GM19099 (cell line): ENCODE data around the gene PDLIM3.

Experiments used
- POLR2A ChIP-seq: IDR thresholded peaks from 3 replicates; pipeline ENCODE4 v1.6.1; 2011; ENCODE audit warnings: low read depth; ENCODE audit not compliant: insufficient read length; ENCODE audit errors: extremely low read depth

Gene PDLIM3

DNA sequence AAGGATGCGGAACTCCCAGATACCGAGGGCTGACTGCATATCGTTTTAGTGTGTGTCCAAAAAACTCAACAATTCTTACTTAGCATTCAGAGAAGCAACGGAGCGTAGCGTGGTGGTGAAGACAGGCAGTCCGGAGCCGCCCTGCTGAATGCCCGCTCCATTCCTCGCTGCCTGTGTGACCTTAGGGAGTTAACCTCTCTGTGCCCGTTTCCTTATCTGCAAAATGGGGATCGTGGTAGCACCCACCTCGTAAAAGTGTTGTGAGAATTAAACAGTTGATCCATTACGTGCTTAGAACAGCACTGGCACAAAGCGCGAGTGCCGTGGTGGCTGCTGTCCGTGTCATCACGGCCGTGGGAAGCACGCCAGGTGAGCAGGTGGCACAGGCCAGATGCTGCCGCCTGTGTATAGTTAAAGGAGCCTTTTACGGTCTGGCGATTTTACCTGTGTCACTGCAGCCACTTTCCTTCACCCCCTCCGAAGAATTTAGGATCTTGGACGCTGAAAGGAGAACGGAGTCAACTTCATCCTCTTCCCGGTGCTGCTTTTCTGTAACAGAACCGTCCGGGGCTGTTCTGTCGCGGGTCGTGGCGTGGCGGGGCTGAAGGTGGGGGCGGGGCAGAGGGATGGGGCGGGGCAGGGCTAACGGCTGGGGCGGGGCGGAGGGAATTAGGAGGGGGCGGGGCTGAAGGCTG lies 64.7 kb downstream of the PDLIM3 start:
- TF ChIP-seq POLR2A: no peak

DNA sequence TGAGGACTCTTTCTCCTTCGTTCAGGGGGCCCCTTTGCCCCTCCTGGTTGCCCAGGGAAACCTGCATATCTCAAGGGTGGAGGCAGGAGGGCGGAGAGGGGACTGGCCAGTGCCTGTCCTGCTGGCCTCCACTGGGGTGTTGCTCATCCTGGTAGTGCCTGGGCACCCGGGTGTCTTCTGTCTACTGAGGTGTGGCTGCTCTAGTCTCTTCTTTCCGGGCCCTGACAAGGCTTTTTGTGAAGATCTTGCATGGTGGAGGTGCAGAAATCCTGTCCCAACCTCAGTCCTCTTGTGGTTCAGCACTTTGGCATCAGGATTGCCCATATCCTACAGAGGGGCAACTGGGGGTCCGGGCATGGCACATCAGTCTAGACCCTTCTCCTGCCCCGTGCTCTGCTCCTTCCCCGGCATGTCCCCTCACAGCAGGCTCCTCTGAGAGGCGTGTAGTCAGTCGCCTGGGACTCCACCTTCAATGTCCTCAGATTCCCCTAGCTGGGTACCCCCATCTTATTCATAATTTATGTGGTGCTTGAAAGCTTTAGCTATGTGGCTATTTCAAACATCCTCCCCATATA lies 65.6 kb downstream of the PDLIM3 start:
- TF ChIP-seq POLR2A: no peak

DNA sequence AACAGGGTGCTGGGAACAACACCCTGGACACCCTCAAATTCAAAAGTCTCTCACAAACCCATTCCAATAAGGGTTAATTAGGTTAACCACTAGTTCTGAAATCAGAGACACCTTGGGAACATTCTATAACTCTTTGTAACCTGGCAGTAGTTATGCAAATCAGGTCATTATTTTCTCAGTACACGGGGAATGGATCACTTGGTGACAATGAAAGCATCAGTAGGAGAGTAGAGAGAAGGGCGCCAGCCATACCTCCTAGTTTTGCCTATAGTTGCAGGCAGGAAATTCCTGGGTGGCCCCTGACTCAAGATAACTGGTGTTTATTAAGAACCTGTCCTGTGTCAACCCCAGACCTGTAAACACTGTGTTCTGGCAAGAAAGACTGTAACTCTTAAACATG lies 66.3 kb downstream of the PDLIM3 start:
- TF ChIP-seq POLR2A: no peak

DNA sequence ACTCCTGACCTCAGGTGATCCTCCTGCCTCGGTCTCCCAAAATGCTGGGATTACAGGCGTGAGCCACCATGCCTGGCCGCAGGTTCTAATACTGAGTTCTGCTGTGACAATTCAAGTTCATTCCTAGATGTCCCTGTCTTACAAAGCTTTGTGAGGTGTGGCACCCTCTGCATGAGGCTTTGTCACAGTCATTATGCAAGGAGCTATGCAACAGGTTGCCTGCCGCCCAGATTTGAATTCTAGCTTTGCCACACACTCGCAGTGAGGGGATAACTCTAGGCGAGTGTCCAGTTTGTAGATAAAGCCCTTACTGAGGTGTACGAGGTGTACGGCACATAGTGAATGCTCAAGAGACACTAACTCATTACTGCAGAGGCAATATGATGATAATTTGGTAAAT lies 67.3 kb downstream of the PDLIM3 start:
- no peak for TF ChIP-seq POLR2A

DNA sequence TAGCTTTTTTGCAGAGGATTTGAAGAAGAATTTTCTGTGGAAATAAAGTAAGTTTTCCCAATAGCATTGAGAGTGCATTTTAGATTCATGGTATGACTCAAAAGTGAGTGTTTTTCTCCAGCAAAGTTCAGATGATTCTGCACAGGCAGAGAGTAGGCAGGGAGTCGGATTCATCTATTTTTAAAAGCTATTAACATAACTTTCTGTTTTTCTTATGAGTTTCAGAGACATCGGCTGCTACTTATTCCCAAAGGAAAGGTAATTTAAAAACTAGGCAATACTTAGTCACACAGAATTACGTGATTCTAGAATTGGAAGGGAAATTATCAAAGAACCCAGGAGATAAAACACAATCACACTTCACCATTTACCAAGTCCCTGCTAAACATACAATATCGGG lies 68.2 kb downstream of the PDLIM3 start:
- no peak for TF ChIP-seq POLR2A

DNA sequence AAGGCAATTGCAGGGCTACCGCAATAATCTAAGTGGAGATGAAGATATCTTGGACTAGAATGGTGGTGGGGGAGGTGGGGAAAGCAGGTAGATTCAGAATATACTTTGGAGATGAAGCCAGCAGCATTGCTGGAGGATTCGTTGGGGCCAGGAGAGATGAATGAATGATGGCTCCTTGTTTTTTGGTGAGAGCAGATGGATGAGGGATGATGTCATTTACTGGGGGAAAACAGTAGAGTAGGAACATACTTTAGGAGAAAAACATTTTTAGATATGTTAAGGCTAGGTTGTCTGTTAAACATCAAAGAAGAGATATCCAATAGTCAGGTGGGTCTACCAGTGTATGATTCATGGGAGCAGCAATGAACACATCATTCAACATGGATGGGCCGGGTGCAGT lies 69.6 kb downstream of the PDLIM3 start:
- no peak for TF ChIP-seq POLR2A

DNA sequence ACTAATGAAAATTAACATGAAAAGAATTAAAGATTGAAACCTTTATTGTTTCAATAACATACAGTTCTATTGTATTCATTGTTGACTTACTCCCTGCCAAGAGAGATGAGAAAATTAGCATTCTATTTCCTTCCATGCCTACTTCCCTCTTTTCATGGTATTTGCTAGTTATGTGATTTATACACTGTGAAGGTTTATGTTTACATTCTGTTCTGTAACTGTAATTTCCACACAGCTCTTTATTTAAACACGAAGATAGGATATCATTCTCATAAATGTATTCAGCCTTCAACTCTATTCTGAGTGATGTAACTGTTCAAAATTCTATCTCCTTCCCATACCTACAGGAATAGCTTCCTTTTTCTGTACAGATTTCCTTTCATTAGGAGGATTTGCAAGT lies 70.4 kb downstream of the PDLIM3 start:
- TF ChIP-seq POLR2A: no peak

DNA sequence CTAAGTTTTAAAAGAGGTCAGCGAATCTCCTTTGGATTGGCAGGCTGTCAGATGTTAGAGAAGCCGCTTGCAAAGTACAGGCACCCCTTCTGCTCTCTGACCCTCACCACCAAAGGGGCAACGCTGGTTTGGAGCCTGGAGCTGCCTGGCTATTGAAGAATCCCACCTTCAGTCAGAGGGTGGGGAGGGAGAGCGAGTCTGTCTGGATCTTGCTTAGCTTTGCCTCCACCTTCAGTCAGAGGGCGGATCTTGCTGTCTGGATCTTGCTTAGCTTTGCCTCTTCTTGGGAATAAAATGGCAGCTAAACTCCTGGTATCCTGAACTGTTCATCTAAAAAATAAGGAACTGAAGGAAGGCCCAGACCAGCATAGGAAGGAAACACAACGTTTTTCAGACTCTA lies 71.1 kb downstream of the PDLIM3 start:
- TF ChIP-seq POLR2A: no peak

DNA sequence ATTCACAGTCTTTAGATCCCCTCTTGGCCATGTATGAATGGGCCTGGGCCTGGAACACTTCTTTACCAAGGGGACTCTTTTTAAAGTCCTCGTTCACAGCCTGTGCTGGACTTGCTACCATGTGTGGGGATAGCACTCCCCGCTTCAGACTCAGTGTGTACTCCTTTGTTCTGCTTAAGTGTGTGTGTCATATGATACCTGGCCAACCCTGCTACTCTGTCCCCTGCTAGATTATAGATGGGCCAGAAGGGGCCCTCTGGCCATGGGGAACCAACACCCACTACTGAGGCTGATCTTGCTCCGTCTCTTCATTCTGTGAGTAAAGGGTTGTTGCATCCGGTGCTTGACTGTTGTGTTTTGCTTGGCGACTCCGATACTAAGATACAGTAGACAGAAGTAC lies 71.8 kb downstream of the PDLIM3 start:
- no peak for TF ChIP-seq POLR2A

DNA sequence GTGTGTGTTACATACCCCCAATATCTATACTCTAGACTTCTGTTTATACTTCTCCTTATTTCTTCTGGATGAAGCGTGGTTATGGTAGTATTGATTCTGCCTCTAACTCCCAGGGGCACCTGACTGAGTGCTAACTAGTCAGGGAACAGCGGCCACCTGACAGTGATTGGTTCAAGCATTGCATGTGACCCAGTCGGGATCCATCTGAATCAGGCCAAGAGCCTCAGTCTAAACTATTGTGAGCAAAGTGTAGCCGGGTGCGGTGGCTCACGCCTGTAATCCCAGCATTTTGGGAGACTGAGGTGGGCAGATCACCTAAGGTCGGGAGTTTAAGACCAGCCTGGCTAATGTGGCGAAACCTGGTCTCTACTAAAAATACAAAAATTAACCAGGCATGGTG lies 73.7 kb downstream of the PDLIM3 start:
- TF ChIP-seq POLR2A: no peak

DNA sequence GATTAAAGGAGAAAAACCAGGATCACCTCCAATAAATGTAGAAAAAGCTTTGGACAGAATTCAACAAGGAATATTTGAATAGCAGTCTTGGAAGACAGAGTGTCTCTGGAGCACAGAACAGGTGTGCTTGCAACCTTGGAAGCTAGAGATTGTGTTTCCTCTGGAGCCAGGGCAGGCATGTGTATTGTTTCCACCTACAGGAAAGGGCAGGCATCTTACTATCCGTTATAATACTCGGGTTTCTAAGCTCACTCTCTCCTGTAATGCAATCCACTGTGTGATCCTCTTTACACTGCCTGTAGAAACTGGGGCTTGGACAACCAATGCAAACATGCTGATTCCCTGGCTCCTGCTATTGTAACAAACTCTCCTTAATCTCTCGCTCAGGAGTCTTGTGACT lies 78.2 kb downstream of the PDLIM3 start:
- no peak for TF ChIP-seq POLR2A

DNA sequence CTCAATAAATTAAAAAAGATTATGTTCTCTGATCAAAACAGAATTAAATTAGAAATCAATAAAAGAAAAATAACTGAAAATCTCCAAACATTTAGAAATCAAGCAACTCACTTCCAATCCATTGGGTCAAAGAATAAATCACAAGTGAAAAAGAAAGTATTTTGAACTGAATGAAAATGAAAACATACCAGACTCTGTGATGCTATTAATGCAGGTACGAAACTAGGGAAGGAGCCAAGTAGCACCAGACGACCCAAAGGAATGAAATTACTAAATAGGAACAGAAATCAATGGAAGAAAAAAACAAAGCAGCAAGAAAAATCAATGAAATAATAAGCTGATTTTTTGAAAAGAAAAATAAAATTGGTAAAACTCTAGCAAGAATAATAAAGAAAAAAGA lies 79.2 kb downstream of the PDLIM3 start:
- TF ChIP-seq POLR2A: no peak
